GM18870 (cell line): ENCODE results near the gene BMPER.

ENCODE experiments used
- ATAC-seq: cut with Tn5 transposase; IDR thresholded peaks from one replicate; pipeline ENCODE4 v1.9.1; 2021; ENCODE audit warnings: moderate library complexity; ENCODE audit not compliant: unreplicated experiment

BMPER gene

GRCh38 chr7:33887266-33887975 lies 17.9 kb upstream of the BMPER start:
- no peak for ATAC-seq

GRCh38 chr7:33888166-33888565 lies 17.2 kb upstream of the BMPER start:
- no peak for ATAC-seq

- no peak for ATAC-seq
Observed at GRCh38 chr7:33892945-33893344, 12.4 kb upstream of the BMPER start.

GRCh38 chr7:33893377-33893776 lies 12.0 kb upstream of the BMPER start:
- ATAC-seq, result no peak

- ATAC-seq, result peak; percentile 80
Observed at GRCh38 chr7:33895025-33895804, 10.1 kb upstream of the BMPER start.

- no peak for ATAC-seq
Observed at GRCh38 chr7:33900501-33900900, 4.8 kb upstream of the BMPER start.

GRCh38 chr7:33901199-33901598 lies 4.1 kb upstream of the BMPER start:
- no peak for ATAC-seq

GRCh38 chr7:33901847-33902246 lies 3.5 kb upstream of the BMPER start:
- ATAC-seq, result no peak

- ATAC-seq, result no peak
Observed at GRCh38 chr7:33902746-33903145, 2.6 kb upstream of the BMPER start.

- ATAC-seq, result no peak
Observed at GRCh38 chr7:33903791-33904680, 1.3 kb upstream of the BMPER start.

GRCh38 chr7:33904681-33905388 lies 504 bp upstream of the BMPER start:
- no peak for ATAC-seq

GRCh38 chr7:33906697-33907096 lies 1.4 kb downstream of the BMPER start:
- no peak for ATAC-seq

- ATAC-seq, result no peak
Observed at GRCh38 chr7:33907625-33908024, 2.3 kb downstream of the BMPER start.

GRCh38 chr7:33909318-33909717 lies 4.0 kb downstream of the BMPER start:
- no peak for ATAC-seq

- no peak for ATAC-seq
Observed at GRCh38 chr7:33909755-33910154, 4.4 kb downstream of the BMPER start.

- no peak for ATAC-seq
Observed at GRCh38 chr7:33910756-33911155, 5.4 kb downstream of the BMPER start.

- ATAC-seq, result no peak
Observed at GRCh38 chr7:33916357-33917081, 11.2 kb downstream of the BMPER start.

- no peak for ATAC-seq
Observed at GRCh38 chr7:33917661-33918060, 12.3 kb downstream of the BMPER start.

- no peak for ATAC-seq
Observed at GRCh38 chr7:33918438-33919143, 13.3 kb downstream of the BMPER start.

- ATAC-seq, result no peak
Observed at GRCh38 chr7:33919449-33919848, 14.1 kb downstream of the BMPER start.
